Pancreas (tissue), 10 donors: ENCODE data around the gene HIVEP3. TPM values are rescaled to one million over a fixed set of nuclear protein-coding genes. Genes with fewer than 3 reads are reported as not detected.

Experiments used
- ATAC-seq, 4 donors: fragments of 200-7000 bp; cut with Tn5 transposase; one replicate each; pipeline versions ENCODE4 v1.8.0 to v1.9.1; 2020; ENCODE audit warnings: mild to moderate bottlenecking in 4 of 4, moderate library complexity in 4 of 4
- DNase-seq, 6 donors: peaks; one replicate each; pipeline ENCODE4 v3.0.0-alpha.2; 2020
- FAIRE-seq: peaks from 2 replicates; lab custom pipeline; 2012; peaks lifted over from hg19 to GRCh38; lab: Jason Lieb, UNC
- H3K27ac ChIP-seq, 4 donors: fragments of 200-600 bp; sonication (generic); 1 replicate in 3 of 4; 2 replicates in 1 of 4; pipeline versions ENCODE4 v1.5.0 to v1.8.0; 2020
- H3K27me3 ChIP-seq, 4 donors: fragments of 200-600 bp; one replicate each; pipeline ENCODE4 v1.8.0; 2021
- H3K36me3 ChIP-seq, 3 donors: fragments of 200-600 bp; sonication (generic) in 1 of 3; one replicate each; pipeline versions ENCODE4 v1.5.0 to v1.8.0; 2020 to 2021
- H3K4me1 ChIP-seq, 3 donors: fragments of 200-600 bp; one replicate each; pipeline ENCODE4 v1.8.0; 2021
- H3K4me3 ChIP-seq, 4 donors: fragments of 200-600 bp; sonication (generic) in 2 of 4; one replicate each; pipeline versions ENCODE4 v1.5.0 to v1.8.0; 2020 to 2021
- H3K9me3 ChIP-seq, 4 donors: fragments of 200-600 bp; one replicate each; pipeline ENCODE4 v1.8.0; 2021
- WGBS, 2 donors: extraction: QIAGEN DNeasy Blood & Tissue Kit; methylation state at CpG; one replicate each; pipeline ENCODE4 v1.1.7; 2013; 5-methylcytosine and 5-hydroxymethylcytosine counted together
- intact Hi-C, 3 donors: fragments of 100-400 bp; cut with DNase I; formaldehyde crosslinking; loops; one replicate each; pipeline versions ENCODE4 v1.11.1 to v1.14.2; 2022
- polyA plus RNA-seq, 2 donors: library from polyadenylated mRNA; stranded (reverse); fragments of 200-250 nt; gene quantifications; one replicate each; pipeline ENCODE4 v1.2.3, GENCODE V29; 2013
- total RNA-seq, 6 donors: library from RNA; stranded (reverse); fragmentation: NEBNext Ultra II Directional in 4 of 6; extraction: Animal tissue kit (Norgen Biotek cat#: 25700) in 4 of 6; gene quantifications; one replicate each; pipeline versions ENCODE4 v1.2.1 to v1.2.4, GENCODE V29; 2021 to 2023
- TF ChIP-seq, protein P1 (sequence below), 4 donors: fragments of 200-600 bp; sonication (generic) in 3 of 4; IDR thresholded peaks; one replicate each; pipeline versions ENCODE4 v1.5.0 to v1.8.0; 2021; ENCODE audit warnings: antibody characterized with exemption in 4 of 4
- donor health status: healthy with polysubstance abuse.
- donor health status: DM: no; HTN: no; CAD: no; lungs with moderate emphysema.
- donor health status: DM: no; HTN: no; CAD: no.
- donor health status: control.
- donor health status: control.
- donor health status: Bipolar disorder and iron deficiency.
- donor health status: DM: yes; HTN: yes; CAD: no.
- donor health status: DM: no; HTN: no; CAD: no.
- donor health status: DM: no; HTN: no; CAD: no.
- donor health status: DM: yes; HTN: yes; CAD: no.

HIVEP3 gene
- total and polyA plus RNA-seq, 8 donors = 2.7 to 5.0 (median 3.1) TPM

DNA sequence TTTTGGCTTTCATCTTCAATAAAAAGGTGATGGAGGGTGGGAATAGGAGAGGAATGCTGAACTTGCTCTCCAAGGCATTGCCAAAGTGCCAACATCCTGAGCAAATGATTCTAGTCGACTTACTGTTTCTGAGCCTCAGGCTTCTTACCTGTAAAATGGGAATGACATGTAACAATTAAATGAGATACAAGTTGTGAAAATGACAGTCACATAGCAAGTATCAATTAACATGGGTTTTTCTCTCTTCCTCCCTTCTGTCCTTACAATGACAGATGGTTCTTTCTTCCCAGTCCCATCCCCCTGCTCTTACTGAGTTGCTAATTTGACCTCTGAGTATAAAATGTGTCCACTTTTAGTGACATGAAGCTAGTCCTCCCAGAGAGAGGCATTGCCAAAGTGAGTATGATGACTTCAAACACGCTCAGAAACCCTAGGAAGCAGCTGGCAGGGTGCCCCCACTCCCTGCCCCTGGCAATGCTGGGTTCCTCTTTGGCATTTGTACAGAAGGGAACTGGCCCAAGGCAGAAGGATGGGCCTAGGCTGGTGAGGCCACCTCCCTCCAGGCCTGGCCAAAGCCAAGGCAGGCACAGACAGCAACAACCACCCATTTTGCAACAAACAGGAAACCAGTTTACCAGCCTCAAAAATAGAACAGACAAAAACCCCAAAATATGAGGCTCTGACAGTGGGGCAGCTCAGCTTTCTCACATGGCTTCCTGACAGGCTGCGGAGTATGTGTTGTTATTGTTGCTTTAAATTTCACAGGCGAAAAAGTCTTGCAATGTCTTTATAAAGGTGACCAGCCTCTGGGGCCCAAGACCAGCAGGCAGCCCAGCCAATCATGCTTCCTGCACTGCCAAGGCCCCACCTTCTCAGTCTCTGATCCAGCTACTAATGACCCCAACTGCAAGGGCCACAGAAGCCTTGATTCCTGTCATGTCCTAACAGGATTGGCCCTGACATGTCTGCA is 115.9 kb downstream of the HIVEP3 start:
- 84 to 85% methylated on average over 4 of the region's 4 CpGs for WGBS, 2 donors
- FAIRE-seq (no peak), ATAC-seq (peak in 3 of 4 donors; percentile 55 to 87 (median 85)), DNase-seq (peak in 1 of 6 donors; percentile 54)
- H3K27me3 ChIP-seq = no peaks in the 10 kb centered on the region
- no peaks in the 10 kb centered on the region for H3K36me3 ChIP-seq
- TF ChIP-seq, protein P1, sequence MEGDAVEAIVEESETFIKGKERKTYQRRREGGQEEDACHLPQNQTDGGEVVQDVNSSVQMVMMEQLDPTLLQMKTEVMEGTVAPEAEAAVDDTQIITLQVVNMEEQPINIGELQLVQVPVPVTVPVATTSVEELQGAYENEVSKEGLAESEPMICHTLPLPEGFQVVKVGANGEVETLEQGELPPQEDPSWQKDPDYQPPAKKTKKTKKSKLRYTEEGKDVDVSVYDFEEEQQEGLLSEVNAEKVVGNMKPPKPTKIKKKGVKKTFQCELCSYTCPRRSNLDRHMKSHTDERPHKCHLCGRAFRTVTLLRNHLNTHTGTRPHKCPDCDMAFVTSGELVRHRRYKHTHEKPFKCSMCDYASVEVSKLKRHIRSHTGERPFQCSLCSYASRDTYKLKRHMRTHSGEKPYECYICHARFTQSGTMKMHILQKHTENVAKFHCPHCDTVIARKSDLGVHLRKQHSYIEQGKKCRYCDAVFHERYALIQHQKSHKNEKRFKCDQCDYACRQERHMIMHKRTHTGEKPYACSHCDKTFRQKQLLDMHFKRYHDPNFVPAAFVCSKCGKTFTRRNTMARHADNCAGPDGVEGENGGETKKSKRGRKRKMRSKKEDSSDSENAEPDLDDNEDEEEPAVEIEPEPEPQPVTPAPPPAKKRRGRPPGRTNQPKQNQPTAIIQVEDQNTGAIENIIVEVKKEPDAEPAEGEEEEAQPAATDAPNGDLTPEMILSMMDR (IDR thresholded peaks at IDR 0.05) = no peak
- no peak overlapping the region for H3K27ac ChIP-seq
- intact Hi-C loops = no loop called here
- H3K4me1 ChIP-seq = no peaks in the 10 kb centered on the region
- H3K9me3 ChIP-seq = no peaks in the 10 kb centered on the region
- H3K4me3 ChIP-seq = no peak overlapping the region

DNA sequence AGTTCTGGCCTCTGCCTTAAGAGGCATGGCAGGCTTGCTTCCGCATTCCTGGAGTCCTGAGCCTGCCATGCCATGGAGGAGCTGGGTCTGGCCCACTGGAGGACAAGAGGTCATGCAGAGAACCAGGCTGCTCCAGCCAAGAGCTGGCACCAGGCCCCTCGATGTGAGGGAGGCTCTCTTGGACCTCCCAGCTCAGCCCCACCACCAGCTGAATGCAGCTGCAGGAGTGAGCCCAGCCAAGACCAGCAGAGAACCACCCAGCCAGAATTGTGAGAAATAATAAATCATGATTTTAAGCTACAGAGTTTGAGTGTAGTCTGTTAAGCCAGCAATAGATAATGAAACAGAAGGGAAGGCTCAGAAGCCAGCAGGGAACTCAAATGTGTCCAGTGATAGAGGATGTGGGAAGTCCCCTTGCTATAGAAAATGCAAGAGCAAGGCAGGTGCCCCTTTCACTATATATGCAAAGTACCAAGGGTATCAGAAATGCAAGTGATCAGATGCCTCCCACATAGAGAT is 118.4 kb downstream of the HIVEP3 start:
- FAIRE-seq (no peak), DNase-seq (no peak), ATAC-seq (no peak)
- H3K27me3 ChIP-seq = no peaks in the 10 kb centered on the region
- intact Hi-C loops = no loop called here
- WGBS, 2 donors = 78 to 83% methylated on average over 2 of the region's 2 CpGs
- no peaks in the 10 kb centered on the region for H3K36me3 ChIP-seq
- no peaks in the 10 kb centered on the region for H3K4me1 ChIP-seq
- no peaks in the 10 kb centered on the region for H3K9me3 ChIP-seq
- H3K27ac ChIP-seq = no peak overlapping the region
- TF ChIP-seq, protein P1 (IDR thresholded peaks at IDR 0.05) = no peak
- no peak overlapping the region for H3K4me3 ChIP-seq

DNA sequence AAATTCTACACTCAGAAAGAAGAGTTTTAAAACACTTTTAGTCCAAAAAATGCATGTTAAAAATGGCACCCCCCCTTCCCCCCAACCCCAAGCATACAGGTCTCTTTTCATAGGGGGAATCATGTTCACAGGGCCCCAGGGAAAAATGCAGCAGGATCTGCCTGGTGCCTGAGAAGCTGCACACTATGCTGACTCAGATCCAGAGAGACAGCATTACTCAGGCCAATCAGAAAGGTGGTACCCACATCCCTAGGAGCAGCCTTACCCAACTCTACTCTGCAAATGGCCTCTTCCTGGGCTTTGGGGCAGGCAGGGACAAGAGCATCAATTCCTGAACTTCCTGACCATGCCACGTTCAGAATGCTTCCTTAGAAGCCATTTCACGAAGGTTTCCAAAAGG is 119.0 kb downstream of the HIVEP3 start:
- Histone ChIP-seq H3K27me3 (no peaks in the 10 kb centered on the region), H3K36me3 (no peaks in the 10 kb centered on the region), H3K27ac (no peak overlapping the region), H3K9me3 (no peaks in the 10 kb centered on the region), H3K4me3 (no peak overlapping the region), H3K4me1 (no peaks in the 10 kb centered on the region)
- intact Hi-C loops = loop anchor here in 1 of 3 donors (10.0 kb wide), 1 partner anchor 225 kb away; no protein-coding TSS in a partner anchor
- TF ChIP-seq, protein P1 (IDR thresholded peaks at IDR 0.05) = no peak
- WGBS, 2 donors = 78 to 79% methylated on average over 2 of the region's 2 CpGs
- DNase-seq = no peak
- no peak for FAIRE-seq
- ATAC-seq = no peak

DNA sequence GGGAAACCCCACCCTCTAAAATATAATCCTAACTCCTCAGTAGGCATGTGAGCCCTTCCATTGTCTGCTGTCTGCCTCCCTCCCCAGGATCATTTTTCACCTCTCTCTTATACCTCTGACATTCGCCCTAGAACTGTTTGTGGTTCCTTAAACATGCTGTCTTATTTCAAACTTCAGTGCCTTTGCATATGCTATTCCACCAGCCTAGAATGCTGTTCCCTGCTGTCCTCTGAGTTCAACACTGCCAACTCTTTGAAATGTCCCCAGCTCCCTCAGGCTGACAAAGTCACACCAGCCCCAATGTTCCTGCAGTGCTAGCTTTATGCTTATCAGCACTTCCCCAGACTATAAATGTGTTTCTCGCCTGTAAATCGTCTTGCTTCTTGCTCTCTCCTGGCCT is 119.5 kb downstream of the HIVEP3 start:
- DNase-seq = no peak
- no peak overlapping the region for H3K27ac ChIP-seq
- no peaks in the 10 kb centered on the region for H3K27me3 ChIP-seq
- intact Hi-C loops = loop anchor here in 1 of 3 donors (10.0 kb wide), 1 partner anchor 224 kb away; no protein-coding TSS in a partner anchor
- no peak overlapping the region for H3K4me3 ChIP-seq
- 91 to 94% methylated on average over 3 of the region's 3 CpGs for WGBS, 2 donors
- H3K4me1 ChIP-seq = no peaks in the 10 kb centered on the region
- TF ChIP-seq, protein P1 (IDR thresholded peaks at IDR 0.05) = no peak
- no peaks in the 10 kb centered on the region for H3K36me3 ChIP-seq
- ATAC-seq = no peak
- no peak for FAIRE-seq
- H3K9me3 ChIP-seq = no peaks in the 10 kb centered on the region
